HG02642 (cell line): ENCODE measurements around the gene TSPAN32.

Experiments
- ATAC-seq: cut with Tn5 transposase; IDR thresholded peaks from one replicate; pipeline ENCODE4 v1.9.1; 2021; ENCODE audit warnings: mild to moderate bottlenecking; ENCODE audit not compliant: unreplicated experiment, poor library complexity

TSPAN32 gene

DNA sequence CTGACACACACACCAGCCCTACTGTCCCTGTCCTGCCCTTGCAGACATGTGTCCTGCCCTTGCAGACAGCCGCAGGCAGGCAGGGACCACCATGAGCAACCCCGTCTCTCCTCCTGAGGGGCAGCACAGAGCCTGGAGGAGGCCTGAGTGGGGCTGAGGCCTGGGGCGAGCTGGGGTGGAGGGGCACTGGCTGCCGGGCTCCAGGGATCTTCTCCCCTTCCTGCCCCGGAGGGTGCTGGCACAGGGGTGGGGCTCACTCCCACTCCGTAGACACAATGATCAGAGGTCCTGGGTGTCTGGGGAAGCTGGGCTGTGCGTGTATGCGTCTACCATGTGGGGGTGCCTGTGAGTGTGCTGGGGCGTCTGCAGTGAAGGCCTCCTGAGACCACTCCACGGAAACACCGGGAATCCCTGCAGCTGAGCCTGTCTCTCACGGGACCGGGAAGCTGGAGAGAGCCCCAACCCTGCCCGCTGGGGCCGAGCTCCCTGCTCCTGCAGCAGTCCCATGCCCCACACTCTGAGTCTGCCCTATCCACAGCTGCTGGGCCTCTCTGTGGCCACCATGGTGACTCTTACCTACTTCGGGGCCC, 588 bp downstream of the TSPAN32 start:
- ATAC-seq = no peak

DNA sequence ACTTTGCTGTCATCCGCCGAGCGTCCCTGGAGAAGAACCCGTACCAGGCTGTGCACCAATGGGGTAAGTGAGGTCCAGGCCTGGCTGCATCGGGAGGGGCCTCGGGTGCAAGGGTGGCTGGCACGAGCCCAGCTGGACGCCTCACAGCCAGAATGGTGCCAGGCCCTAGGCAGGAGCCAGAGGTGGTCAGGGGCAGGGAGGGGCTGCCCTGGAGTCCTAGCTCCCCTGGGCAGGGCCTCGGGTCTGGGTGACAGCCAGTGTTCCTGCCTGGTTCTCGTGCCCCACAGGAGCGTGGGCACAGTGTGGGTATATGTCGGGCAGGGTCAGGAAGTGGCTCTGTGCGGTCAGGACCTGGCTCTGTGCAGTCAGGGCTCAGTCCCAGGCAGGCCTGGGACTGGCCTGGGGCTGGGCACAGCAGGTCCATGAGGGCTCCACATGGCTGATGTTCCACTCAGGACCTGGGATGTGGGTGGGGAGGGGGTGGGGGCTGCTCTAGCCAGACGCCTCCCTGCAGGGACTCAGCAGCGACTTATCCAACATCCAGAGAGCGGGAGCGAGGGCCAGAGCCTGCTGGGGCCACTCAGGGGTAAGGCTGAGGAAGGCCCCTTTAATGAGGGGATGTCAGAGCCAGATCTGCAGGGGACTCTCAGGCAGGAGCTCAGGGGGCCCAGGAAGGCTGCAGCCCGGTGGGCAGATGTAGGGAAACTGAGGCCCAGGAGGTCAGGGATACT, 1.2 kb downstream of the TSPAN32 start:
- no peak for ATAC-seq

DNA sequence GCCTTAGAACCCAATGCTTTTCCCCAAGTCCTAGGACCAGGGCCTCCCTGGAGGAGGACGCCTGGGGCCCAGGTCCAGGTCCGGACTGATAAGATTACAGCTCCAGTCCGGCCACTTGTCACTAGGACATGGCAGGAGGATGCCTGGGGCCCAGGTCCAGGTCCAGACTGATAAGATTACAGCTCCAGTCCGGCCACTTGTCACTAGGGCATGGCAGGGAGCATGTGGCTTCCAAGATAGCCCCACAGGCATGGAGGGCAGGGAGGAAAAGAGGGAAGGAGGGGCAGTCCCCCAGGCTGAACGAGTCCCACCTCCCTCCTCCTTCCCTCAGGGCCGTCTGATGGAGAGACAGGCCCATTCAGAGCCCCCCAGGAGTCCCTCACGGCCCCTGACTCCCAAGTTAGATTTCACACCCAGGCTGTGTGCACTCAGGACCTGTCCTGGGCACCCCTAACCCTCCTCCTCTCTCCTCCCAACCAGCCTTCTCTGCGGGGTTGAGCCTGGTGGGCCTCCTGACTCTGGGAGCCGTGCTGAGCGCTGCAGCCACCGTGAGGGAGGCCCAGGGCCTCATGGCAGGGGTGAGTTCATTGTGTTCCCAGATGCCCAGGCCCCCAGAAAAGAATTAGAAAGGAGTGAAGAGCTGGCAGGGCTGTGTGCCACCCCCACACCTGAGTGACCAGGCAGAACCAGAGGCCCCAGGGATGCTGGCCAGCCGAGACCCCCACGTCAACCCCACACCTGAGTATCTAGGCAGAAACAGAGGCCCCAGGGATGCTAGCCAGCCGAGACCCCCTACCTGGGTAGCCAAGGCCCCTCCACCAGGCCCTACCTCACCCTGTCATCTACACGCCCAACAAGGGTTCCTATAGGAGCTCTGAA, 2.1 kb downstream of the TSPAN32 start:
- no peak for ATAC-seq

DNA sequence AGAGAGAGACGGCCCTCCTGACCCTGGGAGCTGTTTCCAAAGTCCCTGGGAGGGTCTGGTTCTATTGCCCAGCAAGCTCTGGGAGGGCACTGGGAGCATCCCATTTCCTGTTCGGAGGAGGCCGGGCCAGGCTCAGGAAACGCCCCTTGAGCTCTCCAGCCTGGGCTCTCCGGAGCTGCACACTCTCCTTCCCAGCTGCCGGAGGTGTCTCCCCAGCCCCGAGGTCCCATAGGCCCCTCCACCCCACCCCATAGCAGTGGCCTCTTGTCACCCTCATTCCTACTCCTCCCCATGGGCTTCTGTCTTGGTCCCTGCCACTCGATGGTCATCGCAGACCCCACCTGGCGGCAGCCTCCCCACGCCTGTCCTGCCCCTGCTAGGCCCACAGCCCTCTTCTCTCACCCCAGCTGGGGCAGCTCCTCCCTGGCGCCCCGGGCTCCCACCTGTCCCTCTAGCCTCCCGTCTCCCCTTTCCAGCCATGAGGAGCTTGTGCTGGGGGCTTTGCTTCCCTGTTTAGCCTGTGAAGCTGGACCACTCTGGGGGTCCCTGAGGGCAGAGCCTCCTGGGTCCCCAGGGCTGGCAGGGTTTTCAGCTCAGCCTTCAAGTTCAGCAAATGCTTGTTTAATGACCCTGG, 2.8 kb downstream of the TSPAN32 start:
- no peak for ATAC-seq

DNA sequence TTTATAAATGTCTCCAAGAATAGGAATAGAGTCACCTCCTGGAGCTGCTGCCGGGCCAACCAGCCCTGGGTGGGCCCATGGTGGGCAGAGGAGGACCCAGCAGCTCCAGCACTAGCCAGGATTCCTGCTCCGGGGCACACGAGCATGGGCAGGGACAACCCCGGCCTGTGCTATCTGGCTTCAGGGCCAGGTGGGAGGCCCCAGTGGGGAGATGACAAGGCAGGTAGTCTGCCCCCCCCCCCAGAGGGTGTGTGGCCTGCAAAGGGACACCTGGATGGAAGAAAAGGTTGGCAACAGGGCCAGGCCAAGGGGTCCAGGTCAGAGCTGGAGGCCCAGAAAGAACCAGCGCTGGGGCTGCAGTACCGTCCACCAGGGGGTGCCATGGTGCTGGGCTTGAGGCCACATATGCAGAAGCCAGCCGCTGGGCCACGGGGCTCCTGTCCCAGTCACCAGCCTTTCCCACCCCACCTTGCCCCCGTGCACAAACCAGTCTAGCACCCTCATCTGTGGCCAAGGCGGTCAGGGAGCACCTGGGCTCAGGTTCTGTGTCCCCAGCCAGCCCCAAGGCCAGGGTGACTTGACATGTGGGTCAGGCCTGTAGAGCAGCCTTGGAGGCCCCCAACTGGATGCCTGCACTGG, 3.4 kb downstream of the TSPAN32 start:
- peak; percentile 57 for ATAC-seq

DNA sequence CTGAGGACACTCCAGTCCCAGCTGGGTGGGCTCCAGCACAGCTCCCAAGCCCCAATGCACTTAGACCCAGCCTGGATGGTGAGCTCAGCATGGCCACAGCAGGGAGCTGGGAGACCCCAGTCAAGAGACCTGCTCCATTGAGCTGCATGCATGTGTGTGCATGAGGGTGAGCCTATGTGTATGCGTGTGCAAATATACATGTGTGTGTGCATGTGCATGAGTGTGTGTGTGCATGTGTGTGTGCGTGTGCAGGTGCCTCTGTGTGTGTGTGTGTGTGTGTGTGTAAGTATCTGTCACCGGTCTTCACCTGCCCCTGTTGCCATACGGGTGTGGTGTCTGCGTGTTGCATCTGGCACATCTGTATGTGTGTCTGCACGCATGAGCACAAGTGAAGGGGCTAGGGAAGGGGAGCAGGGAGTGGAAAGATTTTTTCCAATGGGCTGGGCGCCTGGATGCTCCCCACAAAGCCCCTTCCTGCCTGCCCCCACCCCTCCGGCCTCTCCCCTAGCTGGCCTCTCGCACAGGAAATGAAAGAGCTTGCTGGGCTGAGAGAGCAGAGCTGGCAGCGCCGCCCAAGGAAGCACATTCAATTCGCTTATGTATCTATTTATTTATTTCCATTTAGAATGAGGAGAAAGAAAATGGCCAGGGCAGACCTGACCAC, 4.1 kb downstream of the TSPAN32 start:
- ATAC-seq = no peak

DNA sequence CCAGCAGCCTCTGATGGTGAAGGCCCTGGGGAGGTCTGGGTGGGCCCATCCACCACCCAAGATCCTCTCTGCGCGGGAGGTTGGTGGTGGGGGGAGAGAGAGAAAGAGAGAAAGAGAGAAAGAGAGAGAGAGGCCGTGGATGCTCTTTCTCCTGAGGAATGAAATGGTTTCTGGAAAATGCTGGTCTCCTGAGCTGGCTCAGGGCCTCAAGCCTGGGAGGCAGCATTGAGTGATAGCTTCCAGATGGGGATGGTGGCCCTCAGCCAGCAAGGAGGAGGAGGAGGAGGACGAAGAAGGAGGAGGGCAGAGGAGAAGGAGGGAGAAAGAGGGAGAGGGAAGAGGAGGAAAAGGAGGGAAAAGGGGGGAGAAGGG, 4.6 kb downstream of the TSPAN32 start:
- no peak for ATAC-seq

DNA sequence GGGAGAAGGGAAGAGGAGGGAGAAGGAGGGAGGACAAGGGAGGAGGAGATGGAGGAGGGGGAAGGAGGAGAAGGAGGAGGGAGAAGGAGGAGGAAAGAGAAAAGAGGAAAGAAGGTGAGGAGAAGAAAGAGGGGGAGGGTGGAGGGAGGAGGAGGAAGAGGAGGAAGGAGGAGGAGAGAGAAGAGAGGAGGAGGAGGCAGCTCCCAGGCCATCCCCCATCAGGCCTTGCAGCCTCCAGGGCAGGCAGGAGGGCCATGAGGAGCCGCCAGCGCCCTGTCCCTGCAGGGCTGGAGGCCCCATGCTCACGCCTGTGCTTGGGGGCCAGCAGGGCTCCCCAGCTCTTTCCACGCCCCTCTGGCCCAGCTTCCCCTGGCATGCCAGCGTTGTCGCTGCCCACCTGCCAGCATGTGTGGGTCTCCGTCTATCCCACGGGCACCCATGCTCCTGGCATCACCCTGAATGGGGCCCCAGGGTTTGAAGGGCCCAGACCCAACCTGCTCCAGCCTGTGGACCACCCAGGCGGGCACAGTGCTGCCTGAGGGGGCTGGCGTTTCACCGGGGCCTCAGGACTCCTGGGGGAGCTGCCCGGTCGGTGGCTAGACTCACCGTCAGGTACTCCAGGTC, 5.2 kb downstream of the TSPAN32 start:
- no peak for ATAC-seq

DNA sequence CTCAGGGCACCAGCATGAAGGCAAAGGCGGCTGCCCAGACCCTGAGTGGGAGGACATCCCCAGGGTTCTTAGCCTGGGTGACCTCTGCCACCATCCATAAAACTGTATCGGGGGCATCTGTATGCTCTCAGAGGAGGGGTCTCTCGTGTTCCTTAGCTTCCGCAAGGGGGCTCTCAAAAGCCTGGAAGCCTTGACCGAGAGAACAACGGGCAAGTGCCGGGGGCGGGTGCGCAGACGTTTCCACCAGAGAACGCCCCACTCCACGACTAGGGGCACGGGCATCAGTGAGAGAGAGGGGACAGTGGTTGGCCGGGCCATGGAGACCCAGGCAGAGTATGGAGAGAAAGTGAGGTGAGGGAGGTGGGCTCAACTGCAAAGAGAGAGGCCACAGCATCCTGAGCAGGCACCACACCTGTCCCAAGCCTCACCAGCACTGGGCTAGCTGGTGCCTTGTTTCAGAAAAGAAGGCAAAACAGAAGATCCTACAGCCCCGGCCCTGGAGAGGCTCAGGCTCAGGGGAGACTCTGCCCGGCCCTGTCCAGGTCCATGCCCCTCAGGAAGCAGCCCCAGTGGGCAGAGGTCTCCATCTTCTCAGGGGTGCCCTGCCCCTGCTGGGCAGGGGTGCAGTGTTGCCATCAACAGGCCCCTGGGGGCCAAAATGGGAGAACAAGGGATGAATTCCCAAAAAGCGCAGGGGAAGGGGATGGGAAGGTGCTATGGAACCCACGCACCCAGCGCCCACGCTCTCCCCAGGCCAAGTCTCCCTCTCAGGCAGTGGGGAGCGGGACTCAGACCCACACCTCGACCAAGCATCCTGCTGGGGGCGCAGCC, 5.9 kb downstream of the TSPAN32 start:
- no peak for ATAC-seq

DNA sequence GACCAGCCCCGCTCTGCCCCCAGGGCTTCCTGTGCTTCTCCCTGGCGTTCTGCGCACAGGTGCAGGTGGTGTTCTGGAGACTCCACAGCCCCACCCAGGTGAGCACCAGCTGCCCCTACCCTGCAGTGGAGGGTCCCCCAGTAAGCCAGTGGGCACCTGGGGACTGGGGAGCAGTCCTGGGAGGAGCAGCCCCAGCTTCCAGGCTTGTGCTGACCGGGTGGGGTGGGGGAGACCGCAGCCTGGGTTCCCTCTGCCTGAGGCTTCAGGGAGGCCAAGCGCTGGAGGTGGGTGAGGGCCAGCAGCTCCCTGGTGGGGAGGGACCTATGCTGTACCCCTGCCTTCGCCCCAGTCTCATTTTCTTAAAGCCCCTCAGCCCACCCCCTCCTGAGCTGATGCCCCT, 6.9 kb downstream of the TSPAN32 start:
- ATAC-seq = no peak

DNA sequence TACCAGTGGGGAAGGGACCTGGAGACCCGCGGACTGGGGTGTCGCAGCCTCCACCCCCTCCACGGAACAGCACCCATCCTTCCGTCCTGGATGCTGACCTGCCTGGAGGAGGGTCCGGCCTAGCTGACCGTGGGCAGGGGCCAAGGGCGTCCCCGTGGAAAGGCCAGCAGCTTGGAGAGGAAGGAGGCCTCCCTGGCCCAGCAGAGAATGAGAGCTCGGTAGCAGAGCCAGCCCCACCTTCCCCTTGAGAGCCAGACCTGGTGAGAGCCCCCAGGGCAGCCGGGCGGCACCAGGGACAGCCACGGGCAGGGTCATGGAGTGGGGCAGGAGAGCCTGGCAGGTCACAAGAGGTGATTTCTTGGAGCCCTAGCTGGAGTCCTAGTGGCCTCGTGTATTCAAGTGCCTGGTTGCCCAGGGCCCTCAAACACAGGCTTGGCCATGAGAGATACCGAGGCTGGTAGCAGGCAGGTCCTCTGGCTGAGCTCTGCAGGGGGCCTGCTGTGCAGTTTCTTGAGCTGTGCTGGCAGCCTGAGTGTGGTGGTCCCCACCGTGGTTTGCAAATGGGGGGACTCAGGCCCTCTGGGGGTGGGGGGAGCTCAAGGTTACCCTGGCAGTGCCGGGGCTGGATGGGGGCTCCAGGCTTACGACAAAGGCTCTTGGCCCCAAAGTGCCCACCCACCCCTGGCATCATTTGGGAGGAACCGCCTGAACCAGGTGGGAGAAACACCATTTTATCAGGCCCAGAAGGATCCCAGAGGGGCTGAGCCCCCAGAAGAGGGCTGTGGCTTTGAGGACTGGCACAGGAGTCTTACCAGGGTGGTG, 7.6 kb downstream of the TSPAN32 start:
- ATAC-seq = no peak

DNA sequence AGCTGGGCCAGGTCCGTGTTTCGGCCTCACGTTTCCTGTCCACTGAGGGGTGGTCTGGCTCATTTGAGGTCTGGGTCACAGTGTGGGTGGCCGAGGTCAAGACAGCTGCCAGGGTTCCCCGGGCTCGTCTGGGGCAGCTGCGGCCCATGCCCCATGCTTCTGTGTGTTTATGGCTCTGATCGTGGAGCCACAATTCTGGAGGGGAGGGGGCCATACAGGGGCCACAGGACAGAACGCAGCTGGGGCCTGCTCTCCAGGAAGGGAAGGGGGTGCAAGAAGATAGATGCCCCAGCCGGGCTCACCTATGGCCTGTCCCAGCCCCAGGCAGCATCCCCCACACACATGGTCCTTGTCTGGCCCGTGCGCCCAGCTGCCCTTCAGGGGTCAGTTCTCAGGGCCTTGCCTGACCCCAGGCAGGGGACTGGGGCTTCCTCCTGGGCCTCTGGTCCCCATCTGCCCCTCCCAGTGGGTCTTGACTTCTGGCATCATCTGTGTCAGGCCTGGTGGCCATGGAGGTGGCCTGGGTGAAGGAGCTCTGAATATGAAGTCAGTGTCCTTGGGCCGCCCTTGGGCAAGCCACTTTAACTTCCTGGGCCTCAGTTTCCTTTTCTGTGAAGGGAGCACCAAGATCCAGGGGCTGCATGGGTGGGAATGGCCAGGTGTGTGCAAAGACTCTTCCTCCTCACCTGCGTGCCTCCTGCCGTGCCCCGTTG, 8.4 kb downstream of the TSPAN32 start:
- no peak for ATAC-seq

DNA sequence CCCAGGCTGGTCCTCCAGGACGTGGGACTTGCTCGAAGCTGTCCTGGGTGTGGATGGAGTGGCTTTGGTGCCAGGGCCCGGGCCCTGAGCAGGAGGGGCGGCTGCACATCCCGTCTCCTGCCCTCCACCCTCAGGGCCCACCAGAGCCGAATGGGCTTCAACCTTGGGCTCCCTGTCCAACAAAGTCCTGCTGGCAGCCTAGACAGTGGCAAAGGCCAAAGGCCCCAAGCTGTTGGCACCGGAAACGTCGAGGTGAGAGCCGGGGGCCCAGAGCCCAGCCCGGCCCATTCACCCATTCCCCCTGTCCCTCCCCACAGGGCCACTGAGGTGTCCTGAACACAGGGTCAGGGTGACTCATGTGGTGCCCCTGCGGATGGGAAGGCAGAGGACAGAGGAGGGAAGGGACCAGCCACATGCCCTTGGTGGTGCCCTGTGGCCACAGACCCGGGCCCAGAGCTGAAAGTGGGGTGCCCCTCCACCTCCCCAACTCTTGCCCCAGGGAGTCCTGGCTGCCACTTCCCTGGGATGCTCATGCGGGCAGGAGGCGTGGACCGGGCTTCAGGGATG, 9.1 kb downstream of the TSPAN32 start:
- ATAC-seq = no peak

DNA sequence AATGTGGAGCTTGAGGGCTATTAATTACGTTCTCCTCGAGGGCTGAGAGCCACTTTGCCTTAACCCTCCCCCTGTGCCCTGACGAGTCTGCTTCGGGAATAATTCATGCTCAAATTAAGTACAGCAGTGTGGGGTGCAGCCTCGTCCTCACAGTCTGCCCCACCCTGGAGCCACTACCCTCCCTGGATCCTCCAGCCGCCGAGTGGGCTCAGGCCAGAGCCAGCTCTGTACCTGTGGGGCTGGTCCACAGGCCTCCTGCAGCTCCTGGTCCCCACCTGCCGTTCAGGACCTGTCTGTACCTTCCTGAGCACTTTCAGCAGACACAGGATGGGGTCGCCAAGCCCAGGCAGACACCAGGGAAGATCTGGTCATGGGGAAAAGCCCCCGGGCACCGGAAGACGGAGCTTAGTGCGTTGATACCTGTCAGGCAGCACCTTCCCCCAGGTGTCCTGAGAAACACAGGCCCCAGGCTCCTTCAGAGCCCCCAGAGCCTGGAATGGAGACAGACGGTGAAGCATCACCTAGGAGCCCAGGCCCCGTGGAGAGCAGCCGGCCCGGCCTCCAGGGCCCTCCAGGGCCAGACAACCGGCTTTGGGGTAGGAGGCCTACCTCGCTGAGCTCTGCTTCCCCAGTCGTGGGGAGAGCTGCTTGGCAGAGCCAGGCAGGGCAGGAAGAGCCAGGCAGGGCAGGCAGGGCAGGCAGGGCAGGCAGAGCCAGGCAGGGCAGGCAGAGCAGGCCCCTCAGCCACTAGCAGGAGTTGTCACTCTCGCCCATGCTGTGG, 9.7 kb downstream of the TSPAN32 start:
- ATAC-seq = no peak

DNA sequence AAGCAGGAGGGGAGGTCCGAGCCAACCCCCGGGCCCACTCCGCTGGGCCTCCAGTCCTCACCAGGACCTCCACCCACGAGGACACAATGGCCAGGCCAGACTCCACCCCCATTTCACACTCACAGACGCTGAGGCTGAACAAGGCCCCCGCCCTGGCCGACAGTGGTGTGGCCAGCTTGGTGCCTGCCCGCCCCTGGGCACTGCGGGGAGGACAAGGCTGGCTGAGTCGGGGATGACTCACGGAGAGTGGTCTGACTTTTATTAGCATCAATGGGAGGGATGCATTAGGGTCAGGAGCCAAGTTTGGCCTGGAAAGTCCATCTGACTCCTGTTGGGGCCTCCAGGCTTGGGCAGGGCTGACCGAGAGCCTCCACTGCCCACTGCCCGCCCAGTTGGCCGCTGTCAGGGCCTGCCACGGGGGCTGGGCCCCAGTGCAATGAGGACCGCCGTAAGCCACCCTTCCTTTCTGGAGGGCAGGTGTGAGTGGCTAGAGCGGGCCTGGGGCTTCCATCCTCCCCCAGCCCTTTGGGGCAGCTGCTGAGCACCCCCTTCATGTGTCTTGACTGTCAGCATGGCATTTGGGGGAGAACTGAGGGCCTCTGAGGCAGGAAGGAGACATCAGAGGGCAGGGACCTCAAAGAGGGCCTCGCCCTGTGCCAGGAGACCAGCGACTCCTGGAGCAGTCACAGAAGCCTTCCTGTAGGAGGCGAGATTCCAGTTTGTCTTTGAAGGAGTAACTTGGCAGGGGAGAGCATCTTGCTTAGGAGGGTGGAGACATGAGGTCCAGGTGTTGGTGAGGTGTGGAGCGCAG, 10.6 kb downstream of the TSPAN32 start:
- no peak for ATAC-seq
